Astrocyte (in vitro differentiated cells and primary cell): ENCODE results near the gene TMEM151A. TPM values are rescaled to one million over a fixed set of nuclear protein-coding genes. Genes with fewer than 3 reads are reported as not detected.
A peak's percentile ranks its signal among the peaks of the same experiment; 100 is the strongest.

Source experiments
- DNase-seq: peaks from one replicate; pipeline ENCODE4 v3.0.0-alpha.2; 2010; ENCODE audit warnings: low read depth
- FAIRE-seq: peaks from 2 replicates; lab custom pipeline; 2011; peaks lifted over from hg19 to GRCh38; lab: Jason Lieb, UNC
- H2AFZ ChIP-seq: 2 replicates; pipeline ENCODE4 v1.6.0; 2012; ENCODE audit warnings: low read depth, low read length, inconsistent platforms
- H3K27ac ChIP-seq: 2 replicates; pipeline ENCODE4 v1.5.1; 2011; ENCODE audit warnings: low read depth, low read length, inconsistent platforms
- H3K27me3 ChIP-seq: 2 replicates; pipeline ENCODE4 v1.6.0; 2011; ENCODE audit warnings: low read length, inconsistent platforms; ENCODE audit not compliant: insufficient read depth
- H3K36me3 ChIP-seq: 2 replicates; pipeline ENCODE4 v1.5.1; 2011; ENCODE audit warnings: low read length, inconsistent platforms; ENCODE audit not compliant: insufficient read depth
- H3K4me1 ChIP-seq: 2 replicates; pipeline ENCODE4 v1.5.1; 2011; ENCODE audit warnings: low read length, inconsistent platforms; ENCODE audit not compliant: insufficient read depth
- H3K4me2 ChIP-seq: 2 replicates; pipeline ENCODE4 v1.6.0; 2012; ENCODE audit warnings: low read length, inconsistent platforms
- H3K4me3 ChIP-seq: 2 replicates; pipeline ENCODE4 v1.5.1; 2011; ENCODE audit warnings: low read depth, mild to moderate bottlenecking, low read length, inconsistent platforms; ENCODE audit not compliant: insufficient read depth
- H3K79me2 ChIP-seq: 2 replicates; pipeline ENCODE4 v1.6.0; 2012; ENCODE audit warnings: mild to moderate bottlenecking, low read length, inconsistent platforms; ENCODE audit not compliant: insufficient read depth
- H3K9ac ChIP-seq: 2 replicates; pipeline ENCODE4 v1.6.0; 2012; ENCODE audit warnings: mild to moderate bottlenecking, low read length, inconsistent platforms
- H3K9me3 ChIP-seq: 2 replicates; pipeline ENCODE4 v1.5.1; 2012; ENCODE audit warnings: low read depth, mild to moderate bottlenecking, low read length, inconsistent platforms; ENCODE audit not compliant: insufficient read depth
- H4K20me1 ChIP-seq: 2 replicates; pipeline ENCODE4 v1.6.0; 2012; ENCODE audit warnings: low read length, inconsistent platforms; ENCODE audit not compliant: insufficient read depth
- H3K27ac Mint-ChIP-seq: one replicate; pipeline ENCODE4 v1.8.0; 2021; ENCODE audit warnings: mild to moderate bottlenecking, mixed read lengths; ENCODE audit not compliant: unreplicated experiment
- H3K27me3 Mint-ChIP-seq: one replicate; pipeline ENCODE4 v1.8.0; 2021; ENCODE audit warnings: low read depth, mixed read lengths; ENCODE audit not compliant: unreplicated experiment
- H3K36me3 Mint-ChIP-seq: one replicate; pipeline ENCODE4 v1.8.0; 2021; ENCODE audit warnings: low read depth, mixed read lengths; ENCODE audit not compliant: unreplicated experiment
- H3K4me1 Mint-ChIP-seq: one replicate; pipeline ENCODE4 v1.8.0; 2021; ENCODE audit warnings: low read depth, mixed read lengths; ENCODE audit not compliant: unreplicated experiment
- H3K4me3 Mint-ChIP-seq: one replicate; pipeline ENCODE4 v1.8.0; 2021; ENCODE audit warnings: mild to moderate bottlenecking, moderate library complexity, mixed read lengths; ENCODE audit not compliant: unreplicated experiment
- H3K9me3 Mint-ChIP-seq: one replicate; pipeline ENCODE4 v1.8.0; 2021; ENCODE audit warnings: mild to moderate bottlenecking, mixed read lengths; ENCODE audit not compliant: unreplicated experiment
- CTCF ChIP-seq: IDR thresholded peaks from 2 replicates; pipeline ENCODE4 v1.5.1; 2011; ENCODE audit warnings: low read depth, mild to moderate bottlenecking, inconsistent platforms, low read length, moderate library complexity; ENCODE audit not compliant: insufficient read depth
- EZH2 ChIP-seq: IDR thresholded peaks from 2 replicates; pipeline ENCODE4 v1.6.1; 2012; ENCODE audit warnings: mild to moderate bottlenecking, low read length, inconsistent platforms; ENCODE audit not compliant: insufficient read depth
- total RNA-seq: library from RNA; stranded (reverse); gene quantifications from 2 replicates; pipeline ENCODE4 v1.2.1, GENCODE V29; 2021

Gene TMEM151A
- total RNA-seq, 1 donor from 2014 or later, result 2.0 TPM

GRCh38 chr11:66266378-66267038 is 25.2 kb upstream of the TMEM151A start:
- TF ChIP-seq CTCF, result no peak
- no peak for TF ChIP-seq EZH2
- no peaks in the 10 kb centered on the region for H3K27me3 Mint-ChIP-seq
- Histone ChIP-seq H3K9me3 (no peaks in the 10 kb centered on the region), H3K4me3 (no peak overlapping the region), H3K27ac (peak overlapping the region; percentile 82), H3K36me3 (peaks cover 13% of the 10 kb centered on the region), H3K4me2 (peak overlapping the region; percentile 88), H3K4me1 (peaks cover 21% of the 10 kb centered on the region), H2AFZ (no peak overlapping the region), H3K79me2 (peaks cover 26% of the 10 kb centered on the region), H3K27me3 (no peaks in the 10 kb centered on the region), H3K9ac (peak overlapping the region; percentile 96), H4K20me1 (peaks cover 52% of the 10 kb centered on the region)
- peaks cover 7% of the 10 kb centered on the region for H3K4me1 Mint-ChIP-seq
- peaks cover 18% of the 10 kb centered on the region for H3K36me3 Mint-ChIP-seq
- FAIRE-seq (no peak), DNase-seq (no peak)
- H3K27ac Mint-ChIP-seq, result peak overlapping the region; percentile 89
- no peaks in the 10 kb centered on the region for H3K9me3 Mint-ChIP-seq
- H3K4me3 Mint-ChIP-seq, result peak overlapping the region; percentile 78

GRCh38 chr11:66267039-66267378 is 24.7 kb upstream of the TMEM151A start:
- Histone ChIP-seq H3K9ac (peak overlapping the region; percentile 96), H3K4me3 (peak overlapping the region; percentile 90), H4K20me1 (peaks cover 52% of the 10 kb centered on the region), H3K4me1 (peaks cover 21% of the 10 kb centered on the region), H3K36me3 (peaks cover 14% of the 10 kb centered on the region), H2AFZ (peak overlapping the region; percentile 24), H3K79me2 (peaks cover 31% of the 10 kb centered on the region), H3K9me3 (no peaks in the 10 kb centered on the region), H3K27ac (peak overlapping the region; percentile 82), H3K4me2 (peak overlapping the region; percentile 88), H3K27me3 (no peaks in the 10 kb centered on the region)
- no peak for TF ChIP-seq CTCF
- no peak for TF ChIP-seq EZH2
- H3K4me3 Mint-ChIP-seq, result peak overlapping the region; percentile 78
- DNase-seq (no peak), FAIRE-seq (no peak)
- H3K4me1 Mint-ChIP-seq, result peaks cover 7% of the 10 kb centered on the region
- no peaks in the 10 kb centered on the region for H3K9me3 Mint-ChIP-seq
- no peaks in the 10 kb centered on the region for H3K27me3 Mint-ChIP-seq
- peaks cover 19% of the 10 kb centered on the region for H3K36me3 Mint-ChIP-seq
- H3K27ac Mint-ChIP-seq, result peak overlapping the region; percentile 89
